GM18511 (cell line): Measurements from ENCODE around the gene CACNA1F.
A peak's percentile ranks its signal among the peaks of the same experiment; 100 is the strongest.

Experiments
- ATAC-seq: cut with Tn5 transposase; IDR thresholded peaks from one replicate; pipeline ENCODE4 v1.9.1; 2021; ENCODE audit warnings: mild to moderate bottlenecking, moderate library complexity; ENCODE audit not compliant: unreplicated experiment

CACNA1F gene

DNA sequence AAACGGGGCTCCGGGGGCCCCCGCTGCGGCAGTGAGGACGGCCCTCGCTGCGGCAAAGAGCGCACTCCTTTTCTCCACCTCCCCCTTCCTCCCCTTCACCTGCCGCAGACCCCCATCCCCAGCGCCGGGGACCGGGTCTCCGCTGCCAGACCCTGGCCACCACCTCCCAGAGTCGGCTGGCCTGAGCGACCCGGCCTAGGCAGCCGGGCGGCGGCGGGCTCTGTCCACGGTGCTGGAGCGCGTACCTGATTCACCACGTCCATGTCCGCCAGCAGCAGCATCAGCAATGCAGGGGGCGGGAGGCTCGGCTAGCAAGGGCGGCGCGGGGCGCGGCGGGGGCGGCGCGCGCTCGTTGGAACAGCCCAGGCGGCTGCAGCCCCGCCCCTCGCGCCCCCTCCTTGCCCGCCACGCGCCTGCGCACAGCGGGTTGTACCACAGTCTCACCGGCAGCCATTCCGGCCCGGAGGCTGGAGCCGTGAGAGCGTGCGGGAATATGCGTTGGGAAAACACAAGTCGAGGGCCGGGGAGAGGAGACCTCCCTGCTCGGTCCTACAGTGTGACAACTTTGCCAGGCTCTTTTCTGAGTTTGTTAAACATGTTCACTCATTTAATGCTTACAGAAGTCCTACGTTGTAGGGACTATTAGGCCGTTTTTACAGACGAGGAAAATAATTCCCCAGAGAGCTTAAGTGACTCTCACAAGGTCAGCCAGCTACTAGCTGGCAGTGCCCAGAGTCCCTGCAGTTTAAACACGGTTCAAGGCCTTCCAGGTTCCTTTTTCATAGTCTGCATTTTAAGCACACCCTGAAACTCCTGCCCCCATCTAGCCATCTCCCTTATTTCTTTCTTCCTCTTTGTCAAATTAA lies 33.0 kb downstream of the CACNA1F start, which contains the start of gene SYP:
Gene SYP, minus strand, starts transcription at position 288 of the 866 bp plus-strand sequence. Its CDS starts 7 bp downstream, at position 281.
- ATAC-seq, result peak; percentile 96

DNA sequence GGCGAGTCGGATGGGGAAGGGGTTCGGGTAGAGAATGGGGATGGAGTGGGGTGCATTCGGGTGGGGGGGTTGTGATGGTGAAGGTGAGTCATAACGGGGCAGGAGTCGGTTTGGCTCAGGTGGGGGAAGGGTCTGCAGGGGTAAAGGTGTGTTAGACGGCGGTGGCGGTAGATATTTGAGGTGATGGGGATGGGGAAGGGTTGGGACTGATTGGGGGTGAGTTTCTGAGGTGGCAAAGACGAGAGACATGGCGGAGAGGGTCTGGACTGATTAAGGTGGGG lies 33.9 kb downstream of the CACNA1F start:
- no peak for ATAC-seq

- ATAC-seq, result no peak
These were observed 34.4 kb downstream of the CACNA1F start for GRCh38 chrX:49198540-49199314.

- ATAC-seq, result no peak
These were observed 35.5 kb downstream of the CACNA1F start for GRCh38 chrX:49197543-49198087.

GRCh38 chrX:49193542-49193964 lies 39.6 kb downstream of the CACNA1F start:
- no peak for ATAC-seq

DNA sequence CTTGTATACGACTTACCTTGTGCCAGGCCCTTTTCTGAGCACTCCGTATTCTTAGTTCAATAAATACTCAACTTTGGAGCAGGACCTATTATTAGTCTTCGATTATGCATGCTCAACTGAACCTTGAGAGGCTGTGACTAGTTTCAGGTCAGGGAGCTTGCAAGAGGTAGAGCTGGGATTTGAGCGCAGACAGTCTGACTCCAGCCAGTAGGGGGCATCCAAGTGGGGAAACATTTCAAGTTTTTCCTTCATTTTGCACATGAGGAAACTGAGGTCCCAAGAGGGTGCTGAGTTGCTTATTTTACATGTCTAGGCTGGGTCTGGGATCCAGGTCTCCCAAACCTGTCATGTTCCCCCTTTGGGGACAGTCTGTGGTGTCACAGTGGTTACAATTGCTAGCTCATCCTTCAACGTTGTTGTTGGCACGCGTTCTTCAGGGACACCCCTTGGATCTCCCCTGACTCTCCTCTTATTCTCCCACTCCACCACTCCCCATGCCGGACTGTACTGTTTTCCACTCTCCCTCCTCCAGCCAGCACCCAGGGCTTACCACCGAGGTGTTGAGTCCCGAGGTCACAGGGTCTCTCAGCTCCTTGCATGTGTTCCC lies 40.3 kb downstream of the CACNA1F start:
- ATAC-seq, result no peak

DNA sequence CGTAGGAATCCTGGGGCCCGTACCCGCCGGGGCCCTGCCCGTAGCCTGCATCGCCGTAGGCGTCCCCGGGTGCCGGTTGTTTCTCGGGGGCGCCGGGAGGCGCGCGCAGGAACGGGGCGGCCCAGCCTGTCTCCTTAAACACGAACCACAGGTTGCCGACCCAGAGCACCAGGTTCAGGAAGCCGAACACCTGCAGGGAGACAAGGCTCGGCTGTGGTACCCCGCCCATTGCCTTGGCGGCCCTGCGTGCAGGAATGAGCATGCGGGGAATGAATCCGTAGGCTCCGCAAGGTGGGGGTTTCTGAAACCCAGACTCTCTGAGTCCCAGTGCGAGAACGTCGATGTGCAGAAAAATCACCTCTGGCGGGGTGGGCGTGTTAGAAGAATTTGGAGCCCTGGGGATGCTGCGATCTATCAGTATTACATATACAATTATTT lies 41.5 kb downstream of the CACNA1F start:
- ATAC-seq, result peak; percentile 18

- ATAC-seq, result peak; percentile 92
These were observed 42.1 kb downstream of the CACNA1F start for GRCh38 chrX:49190821-49191573.

DNA sequence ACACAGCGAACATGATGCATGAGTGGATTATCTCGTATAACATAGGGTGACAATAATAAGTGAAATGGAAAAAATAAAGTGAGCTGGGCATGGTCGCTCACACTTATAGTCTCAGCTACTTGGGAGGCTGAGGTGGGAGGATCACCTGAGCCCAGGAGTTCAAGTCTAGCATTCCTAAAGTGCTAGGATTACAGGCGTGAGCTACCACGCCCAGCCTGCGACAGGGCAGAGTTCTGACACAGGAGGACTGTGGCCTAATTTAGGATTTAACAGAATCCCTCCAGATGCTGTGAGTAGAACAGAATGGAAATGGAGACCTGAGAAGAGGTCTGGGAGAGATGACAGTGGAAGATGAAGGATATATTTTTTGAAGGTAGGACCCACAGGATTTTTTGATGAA lies 43.5 kb downstream of the CACNA1F start:
- ATAC-seq, result no peak

GRCh38 chrX:49188468-49189076 lies 44.6 kb downstream of the CACNA1F start:
- no peak for ATAC-seq

GRCh38 chrX:49187526-49187925 lies 45.6 kb downstream of the CACNA1F start:
- no peak for ATAC-seq

DNA sequence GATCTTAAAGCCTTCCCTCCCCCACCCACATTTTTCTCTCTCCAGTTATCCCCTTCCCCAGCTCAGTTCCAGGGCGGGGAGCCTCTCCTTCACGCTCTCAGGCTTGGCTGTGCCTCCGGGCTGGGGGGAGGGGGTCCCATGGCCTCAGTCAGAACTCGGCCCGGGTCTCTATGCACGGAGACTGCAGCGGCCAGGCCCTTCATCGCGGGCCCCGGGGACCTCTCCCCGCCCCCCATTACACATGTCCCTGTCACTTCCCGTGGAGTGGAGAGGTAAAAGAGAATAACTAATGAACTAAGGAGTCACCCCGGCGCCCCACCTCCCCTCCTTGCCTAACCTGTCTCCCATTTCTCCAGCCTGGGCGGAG lies 46.1 kb downstream of the CACNA1F start:
- ATAC-seq, result no peak

DNA sequence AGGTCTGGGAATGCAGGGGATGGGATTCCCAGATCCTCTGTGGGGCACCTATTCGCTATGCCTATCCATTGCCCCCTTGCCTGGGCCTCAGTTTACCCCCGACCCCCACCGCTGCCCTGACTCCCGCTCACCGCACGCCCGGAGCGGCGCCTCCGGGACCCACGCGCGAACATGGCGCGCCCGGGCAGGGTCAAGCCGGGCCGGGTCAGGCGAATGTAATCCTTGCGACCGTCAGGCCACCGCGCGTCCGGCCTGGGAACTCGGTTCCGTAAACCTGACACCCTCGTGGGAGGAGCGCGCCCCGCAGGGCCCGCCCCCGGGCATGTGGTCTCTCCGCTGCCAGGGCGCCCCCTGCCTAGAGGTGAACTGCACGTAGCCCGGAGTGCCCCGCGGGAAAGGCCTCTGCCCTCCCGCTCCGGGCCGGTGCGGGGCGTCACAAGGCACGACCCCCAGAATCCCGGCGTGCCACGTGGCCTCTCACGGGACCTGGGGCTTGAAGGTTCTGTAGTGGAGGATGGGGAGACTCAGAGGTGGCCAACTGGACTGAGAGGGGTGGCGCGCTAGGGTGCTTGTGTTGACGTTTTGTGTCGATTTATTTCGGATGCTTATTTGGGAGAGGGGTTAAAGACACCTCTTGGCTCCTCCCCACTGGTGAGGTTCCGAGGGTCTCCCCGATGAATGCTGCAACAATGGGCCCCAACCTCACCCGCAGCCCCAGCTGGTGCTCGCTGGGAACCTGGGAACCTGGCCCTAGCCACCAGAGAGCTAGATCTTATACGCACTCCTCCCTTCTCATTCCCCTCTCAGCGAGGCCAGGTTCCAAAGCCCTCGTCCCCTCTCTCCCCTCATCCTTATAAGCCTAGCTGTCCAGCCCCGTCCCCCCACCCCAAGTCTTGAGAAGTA lies 46.8 kb downstream of the CACNA1F start, which contains the start of gene PRICKLE3:
Gene PRICKLE3, minus strand, starts transcription at position 249 of the 903 bp plus-strand sequence. Its CDS starts 76 bp downstream, at position 173.
- ATAC-seq, result no peak

GRCh38 chrX:49184294-49185281 lies 48.6 kb downstream of the CACNA1F start:
- peak; percentile 64 for ATAC-seq

DNA sequence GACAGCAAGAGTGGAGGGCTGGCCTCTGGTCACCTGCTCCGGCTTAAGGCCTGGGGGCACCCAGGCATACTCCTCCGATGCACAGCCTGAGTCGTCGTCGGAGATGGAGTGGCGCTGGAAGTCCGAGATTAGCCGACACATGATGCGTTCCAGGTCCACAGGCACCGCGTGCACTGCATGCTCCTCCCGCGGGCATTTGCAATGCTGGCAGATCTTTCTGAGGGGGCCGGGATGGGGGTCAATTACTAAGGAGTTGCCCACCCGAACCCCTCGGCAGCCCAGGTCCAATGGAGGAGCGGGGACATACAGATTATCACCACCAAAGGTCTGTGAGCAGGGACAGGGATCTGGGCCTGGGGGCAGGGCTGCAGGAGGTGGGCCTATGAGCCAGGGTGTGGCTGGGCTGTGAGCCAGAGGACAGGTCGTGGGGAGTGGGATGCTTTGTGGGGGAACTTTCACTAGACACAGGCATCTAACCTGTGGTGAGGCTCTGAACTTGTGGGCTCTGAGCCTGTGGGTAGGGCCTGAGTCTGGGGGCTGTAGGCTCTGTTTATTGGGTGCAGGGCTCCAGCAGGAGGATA lies 49.3 kb downstream of the CACNA1F start:
- ATAC-seq, result peak; percentile 3

DNA sequence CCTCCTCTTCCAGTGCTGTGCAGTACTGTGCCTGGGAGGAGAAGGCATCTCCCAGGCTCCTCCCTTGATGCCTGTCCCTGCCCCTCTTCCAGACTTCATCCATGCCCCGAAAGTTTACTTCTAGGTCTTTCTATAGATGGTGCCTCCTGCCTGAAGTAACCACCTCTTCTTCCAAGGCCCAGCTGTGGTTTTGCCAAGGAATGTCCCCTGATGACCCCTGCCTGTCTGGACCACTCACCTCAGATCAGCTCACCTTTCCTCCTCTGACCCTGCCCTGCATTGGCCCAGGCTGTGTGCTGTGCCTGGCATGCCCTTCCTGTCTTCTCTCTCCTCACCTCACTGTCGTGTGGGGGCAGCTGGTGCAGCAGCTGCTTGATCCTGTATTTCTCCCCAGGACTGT lies 53.8 kb downstream of the CACNA1F start:
- ATAC-seq, result no peak

DNA sequence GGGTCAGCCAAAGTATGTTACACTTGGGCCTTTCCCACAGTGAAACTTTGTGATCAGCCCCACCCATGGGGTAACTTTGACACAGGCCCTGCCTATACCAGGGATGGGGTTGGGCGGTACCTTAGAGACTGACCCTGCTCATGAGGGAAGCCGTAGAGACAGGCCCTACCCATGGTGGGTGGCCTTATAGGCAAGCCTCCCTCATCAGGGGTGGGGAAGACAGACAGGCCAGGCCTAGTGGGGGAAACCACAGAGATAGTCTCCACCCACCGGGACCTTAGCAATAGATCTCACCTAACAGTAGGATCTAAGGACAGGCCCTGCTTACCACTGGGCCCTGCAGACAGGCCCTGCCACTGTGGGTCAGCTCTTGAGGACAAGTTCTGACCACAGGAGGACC lies 54.6 kb downstream of the CACNA1F start:
- ATAC-seq, result no peak
